GM19397 (cell line): ENCODE data around the gene EFCAB11.

Experiments used
- ATAC-seq: cut with Tn5 transposase; IDR thresholded peaks from one replicate; pipeline ENCODE4 v1.9.1; 2021; ENCODE audit warnings: mild to moderate bottlenecking, moderate library complexity; ENCODE audit not compliant: unreplicated experiment

The EFCAB11 gene, protein sequence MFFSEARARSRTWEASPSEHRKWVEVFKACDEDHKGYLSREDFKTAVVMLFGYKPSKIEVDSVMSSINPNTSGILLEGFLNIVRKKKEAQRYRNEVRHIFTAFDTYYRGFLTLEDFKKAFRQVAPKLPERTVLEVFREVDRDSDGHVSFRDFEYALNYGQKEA

DNA sequence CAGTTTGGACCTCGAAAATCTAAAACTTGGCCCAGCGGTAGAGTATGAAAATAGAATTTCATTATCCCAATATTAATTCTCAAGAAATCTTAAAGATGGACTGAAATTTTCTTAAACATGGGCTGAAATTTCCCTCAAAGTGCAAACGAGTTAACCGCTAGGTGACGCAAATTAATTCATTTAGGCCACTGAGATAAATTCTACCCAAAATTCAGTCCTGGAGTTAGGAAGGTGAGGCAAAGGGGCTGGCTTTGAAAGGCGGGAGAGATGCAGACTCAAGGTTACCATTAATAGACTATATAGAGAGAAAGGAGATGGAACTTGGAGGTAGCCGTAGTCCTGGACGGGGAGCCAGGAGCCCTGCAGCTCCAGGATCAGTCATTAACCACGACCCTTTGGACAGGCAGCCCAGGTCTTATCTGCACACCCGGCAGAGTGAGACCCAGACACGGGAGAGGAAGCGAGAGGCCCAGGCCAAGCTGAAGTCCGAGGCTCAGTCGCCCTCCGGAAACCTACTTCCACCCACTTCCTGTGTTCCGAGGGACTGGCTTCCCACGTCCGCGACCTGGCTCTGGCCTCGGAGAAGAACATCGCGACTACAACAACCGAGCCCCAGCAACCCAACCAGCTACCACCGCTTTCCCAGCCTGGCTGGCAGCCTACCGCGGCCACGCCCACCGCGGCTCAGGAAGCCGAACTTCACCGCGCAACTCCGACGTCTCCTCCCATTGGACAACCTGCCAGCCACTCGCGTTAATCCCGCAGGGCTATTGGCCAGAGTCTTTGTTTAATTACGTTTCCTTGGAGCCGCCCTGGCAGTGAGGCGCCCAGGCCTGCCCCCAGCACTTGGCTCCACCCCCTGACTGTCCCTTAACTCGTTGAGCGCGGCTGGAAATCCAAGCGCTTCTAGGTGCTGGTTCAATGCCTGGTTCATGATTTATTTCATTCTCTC lies at the start of gene EFCAB11:
TSS of gene EFCAB11 (minus strand) at position 661 of the 952 bp plus-strand sequence. CDS start at position 591, 70 bp downstream.
- peak; percentile 77 for ATAC-seq

GRCh38 chr14:90003526-90004307 lies 49.2 kb upstream of the EFCAB11 start:
- no peak for ATAC-seq

DNA sequence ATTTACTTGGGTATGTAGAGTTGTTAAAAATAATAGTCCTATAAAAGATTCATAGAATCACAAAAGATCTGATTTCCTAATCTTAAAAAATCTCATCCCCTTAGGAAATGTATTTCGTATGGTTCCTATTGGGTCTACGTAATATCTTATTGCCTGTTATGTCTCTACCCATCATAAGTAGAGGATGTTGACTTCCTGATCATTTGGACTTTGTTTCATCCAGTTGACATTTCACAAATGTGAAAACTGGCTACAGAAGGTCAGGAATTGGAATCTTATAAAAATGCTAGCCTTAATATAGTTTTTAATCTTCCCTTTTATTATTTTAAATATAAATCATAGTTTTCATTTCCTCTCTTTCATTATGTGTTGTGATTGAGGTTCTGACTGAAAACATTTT lies 46.4 kb upstream of the EFCAB11 start:
- no peak for ATAC-seq

- ATAC-seq = no peak
Observed at GRCh38 chr14:89996963-89997362, 42.4 kb upstream of the EFCAB11 start.

DNA sequence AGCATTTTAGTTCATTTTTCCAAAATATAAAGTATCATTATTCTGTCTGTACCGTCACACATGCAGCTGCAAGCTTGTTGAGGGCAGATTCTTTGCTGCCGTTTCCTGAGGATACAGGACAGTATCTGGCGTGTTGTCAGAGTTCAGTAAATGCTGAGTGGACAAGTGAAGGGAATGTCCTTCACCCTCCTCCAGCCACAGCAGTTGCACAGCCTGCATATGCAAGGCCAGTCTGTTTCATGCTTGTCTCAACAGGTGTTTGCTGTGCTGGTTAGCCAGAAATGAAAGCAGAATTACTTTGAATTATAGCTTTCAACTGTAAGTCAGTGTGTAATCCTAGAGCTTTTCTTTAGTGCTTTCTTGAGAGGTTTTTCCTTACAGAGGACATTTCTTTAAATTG lies 37.7 kb upstream of the EFCAB11 start:
- no peak for ATAC-seq

GRCh38 chr14:89990623-89991275 lies 36.2 kb upstream of the EFCAB11 start:
- no peak for ATAC-seq

DNA sequence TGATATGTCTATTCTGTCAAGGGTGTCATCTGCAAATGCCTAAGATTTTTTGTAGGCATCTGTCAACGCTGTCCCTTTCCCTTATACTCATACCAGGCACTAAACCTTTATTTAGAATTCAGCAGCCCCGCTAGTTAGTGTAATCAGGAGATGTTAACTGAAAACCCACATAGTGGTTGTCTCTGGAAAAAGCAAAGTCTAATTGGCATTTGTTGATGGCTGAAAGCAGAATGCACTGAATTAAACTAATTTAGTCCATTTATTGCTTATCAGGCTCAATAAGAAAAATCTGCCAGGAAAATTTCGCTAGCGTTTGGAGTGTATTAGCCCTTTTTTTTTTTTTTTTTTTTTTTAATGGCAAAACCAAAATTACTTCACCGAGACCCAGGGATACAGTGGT lies 35.7 kb upstream of the EFCAB11 start:
- ATAC-seq = no peak

DNA sequence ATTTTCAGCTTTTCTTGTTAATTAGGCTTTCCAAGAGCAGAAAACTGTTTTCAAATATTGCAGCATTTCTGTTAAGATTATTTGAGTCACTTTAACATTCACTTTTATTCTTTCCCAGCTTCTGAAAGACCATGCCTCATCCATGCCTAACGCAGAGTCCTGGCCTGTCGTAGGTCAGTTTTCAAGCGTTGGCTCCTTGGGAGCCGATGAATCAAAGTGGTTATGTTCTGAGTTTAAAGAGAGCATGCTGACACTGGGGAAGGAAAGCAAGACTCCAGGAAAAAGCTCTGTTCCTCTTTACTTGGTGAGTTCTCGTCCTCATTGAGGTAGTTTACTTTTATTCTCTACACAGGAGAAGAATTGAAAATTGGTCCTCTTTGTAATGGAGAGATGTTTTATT lies 34.3 kb upstream of the EFCAB11 start:
- no peak for ATAC-seq

GRCh38 chr14:89987161-89987475 lies 32.6 kb upstream of the EFCAB11 start:
- ATAC-seq = no peak

DNA sequence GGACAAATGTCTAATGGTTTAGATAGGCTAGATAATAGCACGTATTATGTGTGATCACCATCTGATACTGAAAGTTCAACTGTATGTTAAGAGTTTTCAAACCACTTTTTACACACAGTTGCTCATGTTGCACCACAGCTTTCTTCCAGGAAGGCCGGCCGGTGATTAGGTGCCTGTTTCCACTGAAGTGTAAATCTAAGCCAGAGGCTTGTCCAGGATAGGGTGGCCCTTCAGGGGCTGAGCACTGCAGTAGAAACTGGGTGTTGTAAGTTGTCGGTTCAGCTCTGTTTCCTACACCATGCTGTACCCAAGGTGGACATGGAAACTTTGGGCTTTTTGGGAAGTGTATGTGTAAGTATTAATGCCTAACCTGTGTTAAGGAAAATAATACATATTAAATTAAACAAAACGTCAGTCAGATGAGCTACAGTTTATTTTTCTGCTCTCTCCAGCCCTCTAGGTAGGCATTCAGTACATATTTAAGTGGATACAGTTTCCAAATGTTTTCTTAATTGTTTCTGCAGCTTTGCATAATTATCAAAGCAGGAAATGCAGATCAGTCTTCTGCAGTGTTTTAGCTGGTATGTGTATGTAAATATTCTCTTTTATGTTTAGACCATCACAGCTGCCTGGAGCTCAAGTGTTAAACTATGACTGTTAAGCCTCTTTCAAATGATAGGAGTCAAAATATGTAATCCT lies 32.1 kb upstream of the EFCAB11 start:
- no peak for ATAC-seq

DNA sequence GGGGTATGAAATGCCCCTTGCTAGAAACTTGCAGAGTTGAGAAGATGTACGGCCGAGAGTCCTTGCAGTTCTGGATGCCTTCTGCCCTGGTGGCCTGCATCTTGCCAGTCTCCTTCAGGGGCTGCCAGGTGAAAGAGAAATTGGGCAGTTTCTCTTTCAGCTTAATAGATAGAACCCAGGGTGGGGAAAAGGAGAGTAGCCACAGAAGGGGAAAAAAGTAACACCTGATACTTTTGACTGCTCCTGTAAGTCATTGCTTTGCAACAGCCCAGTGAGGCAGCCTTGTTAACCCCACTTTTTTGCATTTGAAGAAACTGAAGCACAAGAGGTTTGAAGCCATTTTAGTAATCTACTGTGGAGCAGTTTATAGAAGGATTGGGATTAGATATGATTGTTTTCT lies 28.8 kb upstream of the EFCAB11 start:
- no peak for ATAC-seq

DNA sequence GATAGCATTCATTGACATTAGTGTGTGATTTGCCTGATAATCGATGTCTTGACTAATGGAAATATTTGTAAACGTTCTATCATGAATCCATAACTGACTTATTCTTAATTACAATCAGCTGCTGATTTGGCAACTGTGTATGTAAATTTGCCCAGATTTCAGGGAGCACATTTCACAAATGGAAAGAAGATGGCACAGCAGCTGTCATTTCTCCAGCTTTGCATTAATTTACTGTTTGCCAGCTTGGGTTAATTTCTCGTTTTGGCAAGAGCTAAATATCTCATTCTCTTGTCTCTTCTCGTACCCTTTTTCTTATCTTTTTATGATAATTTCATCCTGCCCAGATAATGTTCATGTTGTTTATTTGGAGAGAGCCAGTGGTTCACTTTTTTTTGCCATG lies 24.1 kb upstream of the EFCAB11 start:
- ATAC-seq = no peak

DNA sequence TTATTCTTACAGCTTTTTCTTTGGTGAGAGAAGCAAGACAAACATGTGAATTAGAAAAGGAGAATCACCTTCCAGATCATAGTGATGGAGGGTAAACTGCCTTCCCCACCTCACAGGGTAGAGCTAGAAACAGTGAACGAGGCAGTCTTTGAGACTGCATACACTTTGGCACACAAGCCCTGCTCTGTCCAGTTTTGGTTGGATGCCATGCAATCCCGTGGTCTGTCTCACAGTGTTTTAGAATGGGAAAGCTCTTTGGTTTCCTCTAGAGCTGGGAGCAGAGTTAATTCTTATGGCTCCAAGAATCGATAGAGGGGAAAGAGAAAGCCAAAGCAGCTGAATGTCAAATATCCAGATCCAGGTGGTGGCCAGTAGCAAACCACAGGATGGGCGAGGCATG lies 23.1 kb upstream of the EFCAB11 start:
- ATAC-seq = no peak

GRCh38 chr14:89973234-89973823 lies 18.8 kb upstream of the EFCAB11 start:
- ATAC-seq = peak; percentile 48

DNA sequence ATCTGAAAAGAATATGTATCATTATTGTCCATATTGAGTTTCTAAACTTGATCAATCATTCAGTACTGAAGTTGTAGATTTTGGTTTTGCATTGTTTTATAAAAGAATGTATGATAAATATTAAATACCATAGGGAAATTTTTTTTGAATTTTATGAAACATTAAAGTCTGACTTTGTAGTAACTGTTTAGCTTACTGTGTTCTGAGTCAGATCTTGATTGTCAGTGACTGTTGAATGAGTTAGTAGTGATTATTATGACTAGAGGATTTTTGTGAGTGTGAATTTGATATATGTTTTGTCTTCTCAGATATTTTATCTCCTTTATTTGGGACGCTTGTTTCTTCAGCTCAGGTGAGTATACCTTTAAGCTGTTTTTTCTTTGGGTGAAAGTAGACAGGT lies 11.3 kb upstream of the EFCAB11 start:
- ATAC-seq = no peak

DNA sequence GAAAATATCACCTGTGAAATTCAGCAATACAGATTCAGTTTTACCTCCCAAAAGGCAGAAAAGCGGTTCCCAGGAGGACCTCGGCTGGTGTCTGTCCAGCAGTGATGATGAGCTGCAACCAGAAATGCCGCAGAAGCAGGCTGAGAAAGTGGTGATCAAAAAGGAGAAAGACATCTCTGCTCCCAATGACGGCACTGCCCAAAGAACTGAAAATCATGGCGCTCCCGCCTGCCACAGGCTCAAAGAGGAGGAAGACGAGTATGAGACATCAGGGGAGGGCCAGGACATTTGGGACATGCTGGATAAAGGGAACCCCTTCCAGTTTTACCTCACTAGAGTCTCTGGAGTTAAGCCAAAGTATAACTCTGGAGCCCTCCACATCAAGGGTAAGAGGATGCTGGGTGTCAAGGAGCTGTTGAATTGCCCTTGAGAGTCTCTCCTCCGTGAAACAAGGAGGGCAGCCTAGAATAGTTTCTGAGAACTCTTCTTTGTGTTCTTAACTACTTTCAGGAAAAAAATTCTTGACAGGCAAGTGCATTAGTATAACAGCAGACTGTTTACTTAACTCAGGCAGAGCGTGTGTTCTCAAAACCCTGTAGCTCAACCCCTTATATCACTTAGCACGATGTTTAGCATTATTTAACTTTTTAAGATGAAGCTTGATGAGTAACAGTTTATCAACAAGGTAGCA lies 8.9 kb upstream of the EFCAB11 start:
- no peak for ATAC-seq

DNA sequence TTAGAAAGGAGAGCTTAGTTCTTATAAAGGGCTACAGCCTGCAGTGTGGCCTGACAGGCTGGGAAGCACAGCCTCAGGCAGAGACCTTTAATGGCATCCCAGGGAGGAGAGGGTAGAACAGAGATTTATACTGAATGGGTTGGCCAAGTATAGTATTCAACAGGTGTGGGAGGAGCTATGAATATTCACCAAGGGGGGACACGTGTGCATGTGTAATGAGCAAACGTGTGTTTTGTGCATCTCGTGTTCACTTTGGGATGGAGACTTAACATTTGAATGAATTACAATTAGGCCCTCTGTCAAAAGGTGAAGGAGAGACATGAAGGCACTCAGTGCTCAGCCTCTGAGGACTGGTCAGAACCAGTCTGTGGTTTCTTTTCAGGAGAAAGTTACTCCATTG lies 6.4 kb upstream of the EFCAB11 start:
- ATAC-seq = no peak

- ATAC-seq = no peak
Observed at GRCh38 chr14:89959853-89960445, 5.4 kb upstream of the EFCAB11 start.

DNA sequence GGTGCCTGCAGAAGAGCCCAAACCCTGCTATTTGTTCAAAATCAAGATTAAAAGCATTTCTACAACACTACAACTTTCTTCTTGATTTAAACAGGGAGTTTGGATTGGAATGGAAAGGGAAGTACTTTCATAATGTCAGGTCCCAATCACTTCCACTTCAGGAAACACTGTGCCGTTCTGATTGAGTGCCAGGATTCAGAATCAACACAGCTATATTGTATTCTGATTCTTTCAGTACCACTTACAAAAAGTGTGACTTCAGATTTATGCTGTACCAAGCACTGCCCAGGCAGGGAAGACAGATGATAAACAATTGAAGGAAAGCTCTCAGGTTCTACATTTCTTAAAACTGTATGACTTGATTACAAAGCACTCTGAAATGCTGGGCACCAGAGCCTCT lies 4.4 kb upstream of the EFCAB11 start:
- no peak for ATAC-seq
